MG63 (cell line): Measurements from ENCODE around the gene RPRD1B. TPM values are rescaled to one million over a fixed set of nuclear protein-coding genes. Genes with fewer than 3 reads are reported as not detected.

Source experiments
- DNase-seq: peaks from one replicate; pipeline ENCODE4 v3.0.0-alpha.2; 2020
- H3K27me3 ChIP-seq: fragments of 250-450 bp; sonication (Bioruptor Pico); 2 replicates; pipeline ENCODE4 v1.5.1; 2020; ENCODE audit warnings: mild to moderate bottlenecking, moderate library complexity
- H3K36me3 ChIP-seq: fragments of 250-450 bp; sonication (Bioruptor Pico); 2 replicates; pipeline ENCODE4 v1.5.1; 2020; ENCODE audit warnings: mild to moderate bottlenecking, moderate library complexity
- H3K4me3 ChIP-seq: fragments of 250-450 bp; sonication (Bioruptor Pico); 2 replicates; pipeline ENCODE4 v1.5.1; 2020; ENCODE audit warnings: mild to moderate bottlenecking, moderate library complexity
- H3K9me3 ChIP-seq: fragments of 250-450 bp; sonication (Bioruptor Pico); 2 replicates; pipeline ENCODE4 v1.5.1; 2020; ENCODE audit warnings: mild to moderate bottlenecking, moderate library complexity
- total RNA-seq: library from RNA; depleted of rRNA; stranded (reverse); fragments of >200 nt; shearing (Covaris generic); gene quantifications from 2 replicates; pipeline ENCODE4 v1.2.3, GENCODE V29; 2014; ENCODE audit warnings: low replicate concordance

The RPRD1B gene
- total RNA-seq, 1 experiment from 2014 or later: 9.3 TPM

- no peak for DNase-seq
- peaks cover 6% of the 10 kb centered on the region for H3K9me3 ChIP-seq
- no peaks in the 10 kb centered on the region for H3K27me3 ChIP-seq
- H3K4me3 ChIP-seq: no peak overlapping the region
- peaks cover 72% of the 10 kb centered on the region for H3K36me3 ChIP-seq
Measured at GRCh38 chr20:38076548-38076947, 43.0 kb downstream of the RPRD1B start.

- peaks cover 72% of the 10 kb centered on the region for H3K36me3 ChIP-seq
- no peak overlapping the region for H3K4me3 ChIP-seq
- DNase-seq: no peak
- no peaks in the 10 kb centered on the region for H3K27me3 ChIP-seq
- H3K9me3 ChIP-seq: peaks cover 6% of the 10 kb centered on the region
Measured at GRCh38 chr20:38078084-38078483, 44.5 kb downstream of the RPRD1B start.

DNA sequence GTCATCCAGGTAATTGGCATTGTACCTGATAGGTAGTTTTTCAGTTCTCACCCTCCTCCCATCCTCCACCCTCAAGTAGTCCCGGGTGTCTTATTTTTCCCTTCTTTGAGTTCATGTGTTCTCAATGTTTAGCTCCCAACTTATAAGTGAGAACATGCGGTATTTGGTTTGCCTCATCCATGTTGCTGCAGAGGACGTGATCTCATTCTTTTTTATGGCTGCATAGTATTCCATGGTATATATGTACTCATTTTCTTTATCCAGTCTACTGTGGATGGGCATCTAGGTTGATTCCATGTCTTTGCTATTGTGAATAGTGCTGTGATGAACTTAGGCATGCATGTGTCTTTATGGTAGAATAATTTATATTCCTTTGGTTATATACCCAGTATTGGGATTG lies 45.8 kb downstream of the RPRD1B start:
- Histone ChIP-seq H3K4me3 (no peak overlapping the region), H3K36me3 (peaks cover 77% of the 10 kb centered on the region), H3K27me3 (no peaks in the 10 kb centered on the region), H3K9me3 (peaks cover 6% of the 10 kb centered on the region)
- no peak for DNase-seq

DNA sequence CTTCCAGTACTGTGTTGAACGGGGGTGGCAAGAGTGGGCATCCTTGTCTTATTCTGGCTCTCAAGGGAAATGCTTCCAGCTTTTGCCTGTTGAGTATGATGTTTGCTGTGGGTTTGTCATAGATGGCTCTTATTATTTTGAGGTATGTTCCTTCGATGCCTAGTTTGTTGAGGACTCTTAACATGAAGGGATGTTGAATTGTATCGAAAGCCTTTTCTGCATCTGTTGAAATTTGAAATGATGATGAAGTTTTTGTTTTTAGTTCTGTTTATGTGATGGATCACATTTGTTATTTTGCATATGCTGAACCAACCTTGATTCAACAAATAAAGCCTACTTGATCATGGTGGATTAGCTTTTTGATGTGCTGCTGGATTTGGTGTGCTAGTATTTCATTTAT lies 48.0 kb downstream of the RPRD1B start:
- DNase-seq: no peak
- H3K9me3 ChIP-seq: peaks cover 6% of the 10 kb centered on the region
- no peaks in the 10 kb centered on the region for H3K27me3 ChIP-seq
- no peak overlapping the region for H3K4me3 ChIP-seq
- H3K36me3 ChIP-seq: peaks cover 85% of the 10 kb centered on the region

DNA sequence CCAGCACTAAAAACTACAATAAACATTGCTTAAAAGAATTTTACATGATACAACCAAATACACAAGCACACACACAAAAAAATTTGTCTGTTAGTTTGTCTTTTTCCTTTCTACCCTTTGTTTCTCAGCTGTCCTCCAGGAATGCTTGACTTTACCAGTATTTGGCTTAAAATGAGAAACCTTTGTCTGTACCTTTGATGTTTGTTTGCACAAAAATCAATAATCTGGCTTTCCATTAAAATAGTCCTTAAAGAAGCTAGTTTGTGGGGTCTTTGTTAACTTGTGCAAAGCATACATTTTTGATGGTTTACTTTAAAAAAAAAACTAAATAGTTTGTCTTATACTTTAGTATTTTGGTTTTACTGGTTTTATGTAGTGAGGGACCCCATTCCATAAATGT lies 49.3 kb downstream of the RPRD1B start:
- peaks cover 89% of the 10 kb centered on the region for H3K36me3 ChIP-seq
- peaks cover 6% of the 10 kb centered on the region for H3K9me3 ChIP-seq
- no peak for DNase-seq
- no peak overlapping the region for H3K4me3 ChIP-seq
- no peaks in the 10 kb centered on the region for H3K27me3 ChIP-seq

DNA sequence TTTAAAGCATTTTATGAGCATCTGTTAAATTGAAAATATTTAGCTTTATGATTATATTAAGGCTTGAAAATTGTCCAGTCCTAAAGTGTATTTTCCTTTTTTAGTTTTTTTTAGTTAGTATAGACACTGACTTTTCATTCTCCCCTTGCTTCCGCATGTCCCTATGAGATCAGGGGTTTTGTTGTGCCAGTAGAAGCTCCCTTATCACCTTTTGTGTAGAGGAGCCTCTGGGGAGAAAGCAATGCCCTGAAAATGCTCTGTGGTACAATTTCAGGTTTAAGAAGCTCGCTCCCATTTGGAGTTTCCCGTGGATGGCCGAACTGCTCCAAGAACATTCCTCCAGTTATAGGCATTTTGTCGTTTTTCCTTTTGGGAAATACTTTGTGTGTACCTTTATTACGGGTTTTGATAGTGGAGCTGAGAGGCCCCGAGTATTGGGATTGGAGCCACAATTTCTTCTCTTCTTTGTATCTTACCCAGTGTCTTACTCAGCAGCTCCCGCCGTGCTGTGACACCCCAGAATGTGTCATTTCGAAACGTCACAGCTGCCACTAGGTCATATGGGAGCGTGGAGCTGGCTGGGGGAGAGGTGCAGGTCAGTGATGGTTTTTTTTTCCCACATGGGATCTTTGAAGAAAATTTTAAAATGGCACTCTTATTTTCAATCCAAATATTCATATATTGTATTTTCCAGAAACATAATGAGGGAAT lies 49.9 kb downstream of the RPRD1B start:
- peaks cover 6% of the 10 kb centered on the region for H3K9me3 ChIP-seq
- no peaks in the 10 kb centered on the region for H3K27me3 ChIP-seq
- no peak overlapping the region for H3K4me3 ChIP-seq
- H3K36me3 ChIP-seq: peaks cover 92% of the 10 kb centered on the region
- DNase-seq: no peak

DNA sequence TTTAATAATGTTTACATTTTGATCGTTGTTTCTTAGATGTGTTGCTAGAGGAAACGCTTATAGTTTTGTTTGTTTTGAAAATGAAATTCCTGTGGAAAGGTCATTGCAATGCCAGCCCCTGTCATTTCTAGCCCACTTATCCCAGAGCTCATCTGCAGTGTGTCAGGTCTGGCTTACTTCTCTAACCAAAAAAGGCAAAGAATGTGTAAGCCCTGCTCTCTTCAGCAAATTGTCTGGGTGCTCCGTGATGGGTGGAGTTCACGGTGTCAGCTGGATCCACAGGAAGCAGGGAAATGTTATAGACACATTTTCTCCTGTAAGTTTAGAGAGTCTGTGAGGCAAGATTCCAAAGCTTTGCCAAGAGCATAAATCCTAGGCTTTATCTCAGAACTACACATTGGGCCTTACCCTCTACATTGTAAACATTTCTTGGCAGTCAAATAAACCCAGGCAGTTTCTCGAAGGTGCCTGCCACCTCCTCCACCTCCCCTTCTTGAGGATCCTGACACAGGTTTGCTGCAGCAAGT lies 50.9 kb downstream of the RPRD1B start:
- peaks cover 6% of the 10 kb centered on the region for H3K9me3 ChIP-seq
- H3K27me3 ChIP-seq: no peaks in the 10 kb centered on the region
- H3K4me3 ChIP-seq: no peak overlapping the region
- peak; percentile 59 for DNase-seq
- H3K36me3 ChIP-seq: peaks cover 88% of the 10 kb centered on the region

DNA sequence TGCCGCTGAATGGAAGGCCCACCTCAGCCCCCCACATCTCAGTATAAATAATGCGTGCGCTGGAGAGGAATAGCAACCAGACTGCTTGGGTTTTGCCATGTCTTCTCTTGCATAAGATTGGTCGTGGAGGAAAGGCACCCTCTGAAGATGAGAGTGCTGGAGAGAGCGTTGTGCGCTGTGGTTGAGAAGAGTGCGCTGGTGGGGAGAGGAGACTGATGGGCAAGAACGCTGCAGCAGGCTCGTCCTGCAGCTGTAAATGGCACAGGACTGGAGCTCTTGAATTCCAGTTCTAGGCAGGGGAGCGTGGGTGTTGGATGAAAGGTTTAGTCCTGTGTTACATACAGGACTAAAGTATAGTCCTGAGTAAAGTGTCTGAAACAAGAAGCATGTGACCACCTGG lies 51.5 kb downstream of the RPRD1B start:
- no peak for DNase-seq
- no peaks in the 10 kb centered on the region for H3K27me3 ChIP-seq
- H3K9me3 ChIP-seq: peaks cover 4% of the 10 kb centered on the region
- H3K4me3 ChIP-seq: no peak overlapping the region
- peaks cover 86% of the 10 kb centered on the region for H3K36me3 ChIP-seq

GRCh38 chr20:38089500-38089899 lies 56.0 kb downstream of the RPRD1B start:
- no peak for DNase-seq
- peaks cover 64% of the 10 kb centered on the region for H3K36me3 ChIP-seq

GRCh38 chr20:38090061-38090460 lies 56.5 kb downstream of the RPRD1B start:
- no peak for DNase-seq
- Histone ChIP-seq H3K4me3 (no peak overlapping the region), H3K9me3 (no peaks in the 10 kb centered on the region), H3K36me3 (peaks cover 58% of the 10 kb centered on the region), H3K27me3 (no peaks in the 10 kb centered on the region)

More at GRCh38 chr20:38089500-38089899, 56.0 kb downstream of the RPRD1B start:
- Histone ChIP-seq H3K9me3 (no peaks in the 10 kb centered on the region), H3K4me3 (no peak overlapping the region), H3K27me3 (no peaks in the 10 kb centered on the region)

GRCh38 chr20:38091441-38092216 lies 58.1 kb downstream of the RPRD1B start:
- Histone ChIP-seq H3K9me3 (no peaks in the 10 kb centered on the region), H3K4me3 (no peak overlapping the region), H3K36me3 (peaks cover 45% of the 10 kb centered on the region), H3K27me3 (no peaks in the 10 kb centered on the region)
- no peak for DNase-seq

GRCh38 chr20:38092260-38092857 lies 58.8 kb downstream of the RPRD1B start:
- Histone ChIP-seq H3K27me3 (no peaks in the 10 kb centered on the region), H3K36me3 (peaks cover 38% of the 10 kb centered on the region), H3K4me3 (no peak overlapping the region), H3K9me3 (no peaks in the 10 kb centered on the region)
- DNase-seq: no peak

DNA sequence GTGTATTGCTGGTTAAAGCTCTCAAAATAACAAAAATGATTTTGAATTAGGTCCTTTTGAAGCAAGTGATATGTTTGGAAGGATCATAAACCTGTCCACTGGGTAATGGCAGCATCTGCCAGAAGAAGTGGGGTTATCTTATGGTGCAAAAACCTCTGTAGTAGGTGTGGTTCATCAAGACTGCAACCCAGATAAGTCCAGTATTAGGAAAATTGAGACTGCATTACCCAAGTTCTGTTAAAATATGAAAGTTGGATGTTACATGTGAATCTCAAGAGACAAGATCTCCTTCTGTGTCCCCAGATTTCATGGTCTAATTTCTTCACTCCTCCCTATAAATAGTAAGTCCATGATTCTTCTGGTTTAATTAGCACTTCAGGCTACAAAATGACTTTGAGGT lies 59.4 kb downstream of the RPRD1B start:
- Histone ChIP-seq H3K36me3 (peaks cover 32% of the 10 kb centered on the region), H3K27me3 (no peaks in the 10 kb centered on the region), H3K4me3 (no peak overlapping the region), H3K9me3 (no peaks in the 10 kb centered on the region)
- DNase-seq: no peak

DNA sequence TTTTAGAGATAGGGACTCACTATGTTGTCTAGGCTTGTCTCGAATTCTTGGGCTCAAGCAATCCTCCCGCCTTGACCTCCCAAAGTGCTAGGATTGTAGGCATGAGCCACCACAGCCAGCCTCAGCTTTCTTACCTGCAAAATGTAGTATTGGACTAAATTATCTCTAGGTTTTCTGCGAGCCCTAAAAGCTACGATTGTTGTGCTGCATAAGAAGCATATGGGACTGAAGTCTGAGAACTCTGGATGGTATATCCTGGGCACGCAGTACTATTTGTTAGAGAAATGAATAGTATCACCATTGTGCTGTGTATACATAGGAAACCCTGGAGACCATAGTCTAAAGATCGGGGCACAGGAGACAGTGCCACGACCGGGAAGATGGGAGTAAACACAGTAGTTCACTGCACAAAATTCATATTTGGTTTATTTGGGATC lies 60.1 kb downstream of the RPRD1B start:
- Histone ChIP-seq H3K4me3 (no peak overlapping the region), H3K36me3 (peaks cover 28% of the 10 kb centered on the region), H3K9me3 (no peaks in the 10 kb centered on the region), H3K27me3 (no peaks in the 10 kb centered on the region)
- DNase-seq: no peak

DNA sequence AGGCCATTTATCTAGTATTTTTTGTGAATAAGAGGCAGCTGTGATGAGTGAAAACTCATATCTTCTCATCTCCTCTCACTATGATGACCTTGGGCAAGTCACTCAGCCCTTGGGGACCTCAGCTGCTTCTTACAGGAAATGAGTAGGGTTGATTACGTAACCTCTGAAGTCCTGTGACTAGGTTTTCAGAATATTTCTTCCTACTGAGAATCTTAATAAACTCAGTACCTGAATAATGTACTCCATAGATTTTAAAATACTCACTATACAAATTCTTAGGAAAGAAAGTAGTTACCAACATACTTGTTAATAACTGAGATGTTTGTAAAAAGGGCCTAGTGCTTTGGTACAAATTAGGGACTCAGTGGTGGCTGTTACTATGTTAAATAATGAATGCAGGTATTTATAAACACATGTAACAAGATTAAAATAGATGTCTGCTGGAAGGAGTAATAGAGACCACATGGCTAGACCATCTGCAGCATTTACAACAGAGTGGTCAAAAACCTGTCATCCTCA lies 60.9 kb downstream of the RPRD1B start:
- DNase-seq: no peak
- no peak overlapping the region for H3K4me3 ChIP-seq
- peaks cover 23% of the 10 kb centered on the region for H3K36me3 ChIP-seq
- no peaks in the 10 kb centered on the region for H3K27me3 ChIP-seq
- H3K9me3 ChIP-seq: no peaks in the 10 kb centered on the region

DNA sequence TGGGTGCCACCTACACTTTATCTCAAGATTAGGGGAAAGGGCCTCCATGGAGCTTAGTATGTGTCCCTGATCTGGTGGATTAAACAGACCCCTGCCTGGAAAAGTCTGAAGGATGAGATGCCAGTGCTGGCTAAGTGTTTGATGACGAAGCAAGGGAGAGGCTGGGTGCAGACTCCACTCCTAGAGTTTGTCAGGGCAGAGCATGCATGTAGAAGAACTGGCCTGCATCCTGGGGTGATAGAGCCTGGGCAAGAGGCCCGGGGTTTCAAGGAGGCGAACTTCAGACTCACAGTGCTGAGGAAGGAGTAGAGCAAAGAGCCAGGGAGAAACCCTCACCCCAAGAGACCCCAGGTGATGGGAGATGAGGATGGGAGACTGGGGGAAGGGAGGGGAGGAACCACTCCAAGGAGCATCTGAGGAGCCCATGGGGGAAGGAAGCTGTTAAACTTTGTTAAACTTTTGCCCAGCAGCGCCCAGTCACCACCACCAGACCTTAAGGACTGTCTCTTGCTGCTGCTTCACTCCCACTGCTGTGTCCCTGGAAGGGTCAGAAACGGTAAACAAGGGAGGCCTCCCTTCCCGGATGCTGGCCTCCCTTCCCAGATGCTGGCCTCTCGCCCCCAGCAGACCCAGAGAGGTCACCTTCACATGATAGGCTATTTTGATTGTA lies 61.6 kb downstream of the RPRD1B start:
- no peak for DNase-seq

More for the DNA sequence above, 61.6 kb downstream of the RPRD1B start:
- Histone ChIP-seq H3K9me3 (no peaks in the 10 kb centered on the region; the same call in 1 of the 2 replicates), H3K4me3 (no peak overlapping the region), H3K27me3 (no peaks in the 10 kb centered on the region), H3K36me3 (peaks cover 18% of the 10 kb centered on the region)
